ELR (cell line): ENCODE measurements around the gene ZNF878.
"Not testable (repeated sequence)": the region's sequence is repeated elsewhere in the genome, so short reads cannot be mapped to it uniquely, and the experiment has no call there.

Source experiments
- DNase-seq: peaks from one replicate; pipeline ENCODE4 v3.0.0-alpha.2; 2015; ENCODE audit warnings: low read depth

Gene ZNF878

GRCh38 chr19:12052497-12053169, at the start of gene ZNF878:
Gene ZNF878, minus strand, starts transcription at chr19:12052961. Its CDS starts 160 bp downstream, at chr19:12052801.
- DNase-seq, result peak; percentile 95

GRCh38 chr19:12098040-12098439, 45.3 kb upstream of the ZNF878 start:
- DNase-seq, result no peak

GRCh38 chr19:12095111-12095790, 42.5 kb upstream of the ZNF878 start:
- DNase-seq, result peak; percentile 53

- no peak for DNase-seq
Measured at GRCh38 chr19:12093777-12094176, 41.0 kb upstream of the ZNF878 start.

- DNase-seq, result peak; percentile 17
Measured at GRCh38 chr19:12092956-12093355, 40.2 kb upstream of the ZNF878 start.

GRCh38 chr19:12092065-12092867, 39.5 kb upstream of the ZNF878 start:
- peak; percentile 92 for DNase-seq

- peak; percentile 63 for DNase-seq
Measured at GRCh38 chr19:12090807-12091206, 38.0 kb upstream of the ZNF878 start.

- DNase-seq, result no peak
Measured at GRCh38 chr19:12085074-12085818, 32.5 kb upstream of the ZNF878 start.

- DNase-seq, result not testable (repeated sequence)
Measured at GRCh38 chr19:12083336-12083735, 30.6 kb upstream of the ZNF878 start.

- DNase-seq, result no peak
Measured at GRCh38 chr19:12077375-12077774, 24.6 kb upstream of the ZNF878 start.

- DNase-seq, result not testable (repeated sequence)
Measured at GRCh38 chr19:12076331-12076730, 23.6 kb upstream of the ZNF878 start.

- DNase-seq, result no peak
Measured at GRCh38 chr19:12075538-12076139, 22.9 kb upstream of the ZNF878 start.

- peak; percentile 89 for DNase-seq
Measured at GRCh38 chr19:12064590-12065538, 12.1 kb upstream of the ZNF878 start, which contains the start of gene ZNF844. Gene ZNF844, plus strand, starts transcription at chr19:12064731. Its CDS starts 143 bp downstream, at chr19:12064874.

- DNase-seq, result peak; percentile 34
Measured at GRCh38 chr19:12055784-12056183, 3.0 kb upstream of the ZNF878 start.

GRCh38 chr19:12052091-12052496, 667 bp downstream of the ZNF878 start:
- DNase-seq, result peak; percentile 57

GRCh38 chr19:12047868-12048267, 4.9 kb downstream of the ZNF878 start:
- DNase-seq, result peak; percentile 16

- DNase-seq, result no peak
Measured at GRCh38 chr19:12043752-12044422, 8.9 kb downstream of the ZNF878 start.

GRCh38 chr19:12042893-12043292, 9.9 kb downstream of the ZNF878 start:
- no peak for DNase-seq
